Measurements from ENCODE around the gene EFNA4. TPM values are rescaled to one million over a fixed set of nuclear protein-coding genes. Genes with fewer than 3 reads are reported as not detected.

Gene EFNA4
- total RNA-seq, 1 experiment from 2014 or later = 11.8 TPM

DNA sequence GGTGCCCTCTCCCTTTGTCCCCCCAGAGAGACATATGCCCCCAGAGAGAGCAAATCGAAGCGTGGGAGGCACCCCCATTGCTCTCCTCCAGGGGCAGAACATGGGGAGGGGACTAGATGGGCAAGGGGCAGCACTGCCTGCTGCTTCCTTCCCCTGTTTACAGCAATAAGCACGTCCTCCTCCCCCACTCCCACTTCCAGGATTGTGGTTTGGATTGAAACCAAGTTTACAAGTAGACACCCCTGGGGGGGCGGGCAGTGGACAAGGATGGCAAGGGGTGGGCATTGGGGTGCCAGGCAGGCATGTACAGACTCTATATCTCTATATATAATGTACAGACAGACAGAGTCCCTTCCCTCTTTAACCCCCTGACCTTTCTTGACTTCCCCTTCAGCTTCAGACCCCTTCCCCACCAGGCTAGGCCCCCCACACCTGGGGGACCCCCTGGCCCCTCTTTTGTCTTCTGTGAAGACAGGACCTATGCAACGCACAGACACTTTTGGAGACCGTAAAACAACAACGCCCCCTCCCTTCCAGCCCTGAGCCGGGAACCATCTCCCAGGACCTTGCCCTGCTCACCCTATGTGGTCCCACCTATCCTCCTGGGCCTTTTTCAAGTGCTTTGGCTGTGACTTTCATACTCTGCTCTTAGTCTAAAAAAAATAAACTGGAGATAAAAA is 23.5 kb downstream of the EFNA4 start:
- H3K4me3 Mint-ChIP-seq = peak overlapping the region in 1 of 2 experiments; percentile 62; a peak in 1 of 5 replicates
- Histone ChIP-seq H3K27me3 (ENCODE audit: insufficient read depth, low read length) (peaks cover 25% of the 10 kb centered on the region), H2BK120ac (ENCODE audit: low read depth, low read length, poor library complexity, severe bottlenecking) (no peak overlapping the region), H4K20me1 (ENCODE audit: control insufficient read depth, insufficient read depth, insufficient read length) (no peaks in the 10 kb centered on the region), H4K5ac (ENCODE audit: insufficient read length, low read depth, low read length) (no peak overlapping the region), H3K18ac (ENCODE audit: insufficient read length, low read depth, low read length) (no peak overlapping the region), H3T11ph (ENCODE audit: low read length) (no peak overlapping the region), H2AFZ (ENCODE audit: low read length) (no peak overlapping the region), H3K4me2 (ENCODE audit: insufficient read depth, insufficient read length, low read length) (no peak overlapping the region), H3K9ac (ENCODE audit: extremely low read depth, insufficient read length, low read length) (no peak overlapping the region), H2BK5ac (ENCODE audit: insufficient read length, low read length) (no peak overlapping the region), H2AK5ac (ENCODE audit: insufficient read length, low read length) (no peak overlapping the region), H2BK20ac (ENCODE audit: low read depth, low read length, poor library complexity, severe bottlenecking) (no peak overlapping the region), H3K4me1 (ENCODE audit: insufficient read depth, low read length) (no peaks in the 10 kb centered on the region), H3K9me3 (ENCODE audit: control insufficient read depth, low read depth, low read length) (no peaks in the 10 kb centered on the region), H3K4ac (ENCODE audit: low read depth, low read length) (no peak overlapping the region), H4K8ac (replicated peaks; ENCODE audit: insufficient read length, low read depth, low read length) (no peak overlapping the region), H2BK12ac (ENCODE audit: insufficient read length, low read depth, low read length) (no peak overlapping the region), H3K56ac (ENCODE audit: insufficient read length, low read depth, low read length) (no peak overlapping the region), H3K79me1 (ENCODE audit: insufficient read depth, low read depth, low read length, poor library complexity, severe bottlenecking) (no peaks in the 10 kb centered on the region), H3K23me2 (ENCODE audit: insufficient read length, low read depth, low read length, poor library complexity, severe bottlenecking) (peaks cover 15% of the 10 kb centered on the region), H4K91ac (ENCODE audit: insufficient read length, low read depth, low read length) (no peak overlapping the region), H3K79me2 (ENCODE audit: insufficient read depth, low read length) (no peaks in the 10 kb centered on the region), H3K23ac (ENCODE audit: insufficient read length, low read depth, low read length) (no peak overlapping the region), H3K27ac (ENCODE audit: insufficient read length, low read depth, low read length) (no peak overlapping the region), H2BK15ac (ENCODE audit: low read depth, low read length) (no peak overlapping the region), H3K14ac (ENCODE audit: insufficient read depth, low read length) (no peak overlapping the region)
- H3K27me3 Mint-ChIP-seq (ENCODE audit: low read depth) = peaks cover 43% of the 10 kb centered on the region
- no peak for DNase-seq
- no peak overlapping the region; a peak in 1 of 7 replicates for H3K27ac Mint-ChIP-seq
- peaks cover 21 to 42% of the 10 kb centered on the region in 2 experiments for H3K4me1 Mint-ChIP-seq
- no peaks in the 10 kb centered on the region; a peak in 1 of 5 replicates for H3K9me3 Mint-ChIP-seq
- TF ChIP-seq, protein P1, sequence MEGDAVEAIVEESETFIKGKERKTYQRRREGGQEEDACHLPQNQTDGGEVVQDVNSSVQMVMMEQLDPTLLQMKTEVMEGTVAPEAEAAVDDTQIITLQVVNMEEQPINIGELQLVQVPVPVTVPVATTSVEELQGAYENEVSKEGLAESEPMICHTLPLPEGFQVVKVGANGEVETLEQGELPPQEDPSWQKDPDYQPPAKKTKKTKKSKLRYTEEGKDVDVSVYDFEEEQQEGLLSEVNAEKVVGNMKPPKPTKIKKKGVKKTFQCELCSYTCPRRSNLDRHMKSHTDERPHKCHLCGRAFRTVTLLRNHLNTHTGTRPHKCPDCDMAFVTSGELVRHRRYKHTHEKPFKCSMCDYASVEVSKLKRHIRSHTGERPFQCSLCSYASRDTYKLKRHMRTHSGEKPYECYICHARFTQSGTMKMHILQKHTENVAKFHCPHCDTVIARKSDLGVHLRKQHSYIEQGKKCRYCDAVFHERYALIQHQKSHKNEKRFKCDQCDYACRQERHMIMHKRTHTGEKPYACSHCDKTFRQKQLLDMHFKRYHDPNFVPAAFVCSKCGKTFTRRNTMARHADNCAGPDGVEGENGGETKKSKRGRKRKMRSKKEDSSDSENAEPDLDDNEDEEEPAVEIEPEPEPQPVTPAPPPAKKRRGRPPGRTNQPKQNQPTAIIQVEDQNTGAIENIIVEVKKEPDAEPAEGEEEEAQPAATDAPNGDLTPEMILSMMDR (conservative IDR thresholded peaks at IDR 0.05) = no peak
- H3K36me3 Mint-ChIP-seq (ENCODE audit: insufficient read depth in 1 of 3, low read depth in 3 of 3) = 0 out of 7 replicates have a peak, but pooled peaks cover 0 to 4% (median 0%) of the 10 kb centered on the region in 3 experiments
- WGBS (ENCODE audit: extremely low coverage, insufficient read length, low lambda C conversion rate) = no CpG with 5 or more reads among the region's 8 CpGs

All from H9 (cell line).